ENCODE data around the gene ZNF410. TPM values are rescaled to one million over a fixed set of nuclear protein-coding genes. Genes with fewer than 3 reads are reported as not detected.

ZNF410 gene
- total RNA-seq, 2 donors from 2014 or later, result 34.2 to 40.7 TPM

DNA sequence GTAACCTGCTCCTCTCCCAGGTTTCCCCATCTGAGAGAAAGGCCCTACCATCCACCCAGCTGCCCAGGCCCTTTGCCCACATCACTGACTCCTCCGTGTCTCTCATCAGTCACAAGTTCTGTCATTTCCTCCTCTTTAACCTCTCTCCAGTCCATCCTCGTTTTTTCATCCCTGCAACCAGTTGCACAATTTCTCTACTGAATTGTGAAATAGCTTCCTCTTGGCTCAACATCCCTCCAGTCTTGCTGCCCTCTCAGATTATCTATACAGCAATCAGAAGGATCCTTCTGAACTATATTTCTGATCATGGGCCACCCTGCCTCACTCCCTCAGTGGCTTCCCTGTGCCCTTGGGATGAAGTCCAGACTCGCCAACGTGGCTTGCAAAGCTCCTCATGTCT is 56.4 kb downstream of the ZNF410 start:
- Histone ChIP-seq H3K4me3 (ENCODE audit: low read length) (no peak overlapping the region), H3K9me3 (ENCODE audit: control insufficient read depth, low read length) (no peaks in the 10 kb centered on the region), H3K9ac (ENCODE audit: extremely low read depth, low read length, poor library complexity, severe bottlenecking) (no peak overlapping the region), H3K36me3 (ENCODE audit: control insufficient read depth, insufficient read depth, low read length) (no peaks in the 10 kb centered on the region), H3K27ac (ENCODE audit: low read depth, low read length) (no peak overlapping the region), H3K27me3 (ENCODE audit: control insufficient read depth, insufficient read depth, low read length, poor library complexity, severe bottlenecking) (peaks cover 76% of the 10 kb centered on the region), H3K4me1 (ENCODE audit: control insufficient read depth, insufficient read depth, low read length) (no peaks in the 10 kb centered on the region)
- Mint-ChIP-seq H3K4me1 (no peaks in the 10 kb centered on the region), H3K4me3 (no peak overlapping the region), H3K9me3 (no peaks in the 10 kb centered on the region), H3K27me3 (ENCODE audit: insufficient read depth) (peaks cover 59% of the 10 kb centered on the region), H3K27ac (no peak overlapping the region), H3K36me3 (ENCODE audit: low read depth) (no peaks in the 10 kb centered on the region)
- 75 to 85% methylated on average over 4 of the region's 4 CpGs for WGBS, 2 experiments (ENCODE audit: insufficient coverage in 1 of 2, insufficient read length in 1 of 2)
- TF ChIP-seq CTCF (conservative IDR thresholded peaks at IDR 0.05), result no peak
- no peak for DNase-seq

- no peak overlapping the region for H3K4me3 Mint-ChIP-seq
- no peak for DNase-seq
- Histone ChIP-seq H3K4me1 (ENCODE audit: control insufficient read depth, insufficient read depth, low read length) (no peaks in the 10 kb centered on the region), H3K9me3 (ENCODE audit: control insufficient read depth, low read length) (no peaks in the 10 kb centered on the region), H3K4me3 (ENCODE audit: low read length) (no peak overlapping the region), H3K36me3 (ENCODE audit: control insufficient read depth, insufficient read depth, low read length) (no peaks in the 10 kb centered on the region), H3K9ac (ENCODE audit: extremely low read depth, low read length, poor library complexity, severe bottlenecking) (no peak overlapping the region), H3K27me3 (ENCODE audit: control insufficient read depth, insufficient read depth, low read length, poor library complexity, severe bottlenecking) (peaks cover 83% of the 10 kb centered on the region), H3K27ac (ENCODE audit: low read depth, low read length) (no peak overlapping the region)
- WGBS, 2 experiments (ENCODE audit: insufficient coverage in 1 of 2, insufficient read length in 1 of 2), result 89 to 95% methylated on average over 11 to 17 of the region's 17 CpGs
- H3K4me1 Mint-ChIP-seq, result no peaks in the 10 kb centered on the region
- peaks cover 62% of the 10 kb centered on the region for H3K27me3 Mint-ChIP-seq (ENCODE audit: insufficient read depth)
- H3K9me3 Mint-ChIP-seq, result no peaks in the 10 kb centered on the region
- H3K36me3 Mint-ChIP-seq (ENCODE audit: low read depth), result no peaks in the 10 kb centered on the region
- H3K27ac Mint-ChIP-seq, result no peak overlapping the region
- no peak for TF ChIP-seq CTCF (conservative IDR thresholded peaks at IDR 0.05)
Observed at GRCh38 chr14:73944432-73945158, 57.9 kb downstream of the ZNF410 start.

DNA sequence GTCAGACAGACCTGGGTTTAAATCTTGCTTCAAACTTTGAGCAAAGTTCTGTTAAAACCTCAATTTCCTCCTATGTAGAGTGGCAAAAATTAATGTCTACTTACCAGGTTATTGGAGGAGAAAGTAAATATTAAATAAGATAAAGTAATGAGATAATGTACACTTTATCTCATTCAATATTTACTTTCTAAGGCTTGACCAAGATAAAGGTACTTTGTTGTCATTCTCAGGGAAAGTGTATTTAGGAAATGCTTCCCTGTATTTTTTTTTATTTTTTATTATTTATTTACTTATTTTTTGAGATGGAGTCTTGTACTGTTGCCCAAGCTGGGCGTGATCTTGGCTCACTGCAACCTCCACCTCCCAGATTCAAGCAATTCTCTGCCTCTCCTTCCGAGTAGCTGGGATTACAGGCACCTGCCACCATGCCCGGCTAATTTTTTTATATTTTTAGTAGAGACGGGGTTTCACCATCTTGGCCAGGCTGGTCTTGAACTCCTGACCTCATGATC is 58.6 kb downstream of the ZNF410 start:
- Histone ChIP-seq H3K27ac (ENCODE audit: low read depth, low read length) (no peak overlapping the region), H3K4me3 (ENCODE audit: low read length) (no peak overlapping the region), H3K9ac (ENCODE audit: extremely low read depth, low read length, poor library complexity, severe bottlenecking) (no peak overlapping the region), H3K27me3 (ENCODE audit: control insufficient read depth, insufficient read depth, low read length, poor library complexity, severe bottlenecking) (peaks cover 78% of the 10 kb centered on the region), H3K36me3 (ENCODE audit: control insufficient read depth, insufficient read depth, low read length) (no peaks in the 10 kb centered on the region), H3K9me3 (ENCODE audit: control insufficient read depth, low read length) (no peaks in the 10 kb centered on the region), H3K4me1 (ENCODE audit: control insufficient read depth, insufficient read depth, low read length) (no peaks in the 10 kb centered on the region)
- Mint-ChIP-seq H3K9me3 (no peaks in the 10 kb centered on the region), H3K4me3 (no peak overlapping the region), H3K27me3 (ENCODE audit: insufficient read depth) (peaks cover 61% of the 10 kb centered on the region), H3K4me1 (no peaks in the 10 kb centered on the region), H3K36me3 (ENCODE audit: low read depth) (no peaks in the 10 kb centered on the region), H3K27ac (no peak overlapping the region)
- no peak for DNase-seq
- 90 to 91% methylated on average over 2 to 4 of the region's 4 CpGs for WGBS, 2 experiments (ENCODE audit: insufficient coverage in 1 of 2, insufficient read length in 1 of 2)
- TF ChIP-seq CTCF (conservative IDR thresholded peaks at IDR 0.05), result no peak

Data from endodermal cell (in vitro differentiated cells).